Sciatic nerve (tissue), 2 donors: ENCODE measurements around the gene BLCAP. TPM values are rescaled to one million over a fixed set of nuclear protein-coding genes. Genes with fewer than 3 reads are reported as not detected.
"Not testable (repeated sequence)": the region's sequence is repeated elsewhere in the genome, so short reads cannot be mapped to it uniquely, and the experiment has no call there.

ENCODE experiments used
- ATAC-seq: fragments of 200-7000 bp; cut with Tn5 transposase; one replicate; pipeline ENCODE4 v1.9.1; 2020; ENCODE audit warnings: mild to moderate bottlenecking, moderate library complexity
- DNase-seq: peaks from one replicate; pipeline ENCODE4 v3.0.0-alpha.2; 2020; ENCODE audit warnings: low spot score
- intact Hi-C: fragments of 100-400 bp; cut with DNase I; formaldehyde crosslinking; loops from one replicate; pipeline ENCODE4 v1.14.2; 2022
- total RNA-seq: library from RNA; stranded (reverse); fragmentation: NEBNext Ultra II Directional; extraction: Animal tissue kit (Norgen Biotek cat#: 25700); gene quantifications from one replicate; pipeline ENCODE4 v1.2.1, GENCODE V29; 2021
- donor health status: DM: no; HTN: no; CAD: no.
- donor health status: DM: no; HTN: no; CAD: no.

BLCAP gene
- total RNA-seq, 1 donor from 2014 or later: 58.4 TPM

- ATAC-seq: no peak
- intact Hi-C loops: loop anchor here (5.0 kb wide), 1 partner anchor 603 kb away; no protein-coding TSS in a partner anchor
- DNase-seq: peak; percentile 27
Measured at GRCh38 chr20:37559312-37560027, 31.8 kb upstream of the BLCAP start.

- intact Hi-C loops: no loop called here
- ATAC-seq (no peak), DNase-seq (peak; percentile 9)
Measured at GRCh38 chr20:37558779-37559178, 31.1 kb upstream of the BLCAP start.

- no peak for ATAC-seq
- peak; percentile 32 for DNase-seq
- intact Hi-C loops: no loop called here
Measured at GRCh38 chr20:37558306-37558705, 30.6 kb upstream of the BLCAP start.

GRCh38 chr20:37556538-37556937 is 28.9 kb upstream of the BLCAP start:
- intact Hi-C loops: no loop called here
- ATAC-seq (no peak), DNase-seq (peak; percentile 22)

- intact Hi-C loops, ATAC-seq: not testable (repeated sequence)
- DNase-seq: peak; percentile 21
Measured at GRCh38 chr20:37554721-37555298, 27.1 kb upstream of the BLCAP start.

GRCh38 chr20:37552415-37552814 is 24.7 kb upstream of the BLCAP start:
- intact Hi-C loops: no loop called here
- no peak for DNase-seq
- ATAC-seq: no peak

GRCh38 chr20:37551660-37552059 is 24.0 kb upstream of the BLCAP start:
- DNase-seq: peak; percentile 9
- ATAC-seq, intact Hi-C loops: not testable (repeated sequence)

GRCh38 chr20:37550101-37550920 is 22.6 kb upstream of the BLCAP start:
- ATAC-seq, intact Hi-C loops: not testable (repeated sequence)
- peak; percentile 17 for DNase-seq

- DNase-seq (no peak), ATAC-seq (no peak)
- intact Hi-C loops: no loop called here
Measured at GRCh38 chr20:37547912-37548311, 20.2 kb upstream of the BLCAP start.

- intact Hi-C loops: no loop called here
- DNase-seq: no peak
- ATAC-seq: no peak
Measured at GRCh38 chr20:37545516-37545915, 17.8 kb upstream of the BLCAP start.

GRCh38 chr20:37544386-37544785 is 16.7 kb upstream of the BLCAP start:
- DNase-seq: no peak
- intact Hi-C loops: no loop called here
- ATAC-seq: no peak

GRCh38 chr20:37543828-37544227 is 16.2 kb upstream of the BLCAP start:
- peak; percentile 10 for DNase-seq
- no peak for ATAC-seq
- intact Hi-C loops: no loop called here

GRCh38 chr20:37542281-37542680 is 14.6 kb upstream of the BLCAP start:
- no peak for ATAC-seq
- intact Hi-C loops: no loop called here
- peak; percentile 3 for DNase-seq

- ATAC-seq (no peak), DNase-seq (peak; percentile 8)
- intact Hi-C loops: no loop called here
Measured at GRCh38 chr20:37541326-37541725, 13.7 kb upstream of the BLCAP start.

- ATAC-seq, intact Hi-C loops, DNase-seq: not testable (repeated sequence)
Measured at GRCh38 chr20:37540838-37541237, 13.2 kb upstream of the BLCAP start.

GRCh38 chr20:37540001-37540400 is 12.3 kb upstream of the BLCAP start:
- intact Hi-C loops: no loop called here
- DNase-seq (peak; percentile 0), ATAC-seq (no peak)

GRCh38 chr20:37539424-37539823 is 11.7 kb upstream of the BLCAP start:
- intact Hi-C loops: loop anchor here (5.0 kb wide), 1 partner anchor 272 kb away; no protein-coding TSS in a partner anchor

GRCh38 chr20:37538003-37538402 is 10.3 kb upstream of the BLCAP start:
- intact Hi-C loops: loop anchor here (5.0 kb wide), 1 partner anchor 271 kb away; no protein-coding TSS in a partner anchor
- peak; percentile 26 for DNase-seq
- no peak for ATAC-seq

More at GRCh38 chr20:37539424-37539823, 11.7 kb upstream of the BLCAP start:
- DNase-seq: peak; percentile 3
- no peak for ATAC-seq

GRCh38 chr20:37537505-37537904 is 9.8 kb upstream of the BLCAP start:
- intact Hi-C loops: loop anchor here (5.0 kb wide), 1 partner anchor 270 kb away; no protein-coding TSS in a partner anchor
- DNase-seq (peak; percentile 1), ATAC-seq (no peak)
